Ovary (tissue), 3 donors: Measurements from ENCODE around the gene PLSCR1.

Source experiments
- EP300 ChIP-seq: sonication (generic); formaldehyde crosslinking; IDR thresholded peaks from one replicate; pipeline ENCODE4 v1.6.1; 2017; ENCODE audit warnings: antibody characterized with exemption
- POLR2A ChIP-seq: fragments of 450-650 bp; IDR thresholded peaks from one replicate; pipeline ENCODE4 v1.6.1; 2017; ENCODE audit warnings: antibody characterized with exemption, mild to moderate bottlenecking, moderate library complexity
- TF ChIP-seq, protein P1 (sequence below), 3 donors: fragments of 450-650 bp in 2 of 3; fragments of 200-600 bp in 1 of 3; IDR thresholded peaks; one replicate each; pipeline versions ENCODE4 v1.5.1 to v1.8.0; 2016 to 2022; ENCODE audit warnings: antibody characterized with exemption in 3 of 3, mild to moderate bottlenecking in 1 of 3
- donor health status: DM: no; HTN: no; CAD: no.

DNA sequence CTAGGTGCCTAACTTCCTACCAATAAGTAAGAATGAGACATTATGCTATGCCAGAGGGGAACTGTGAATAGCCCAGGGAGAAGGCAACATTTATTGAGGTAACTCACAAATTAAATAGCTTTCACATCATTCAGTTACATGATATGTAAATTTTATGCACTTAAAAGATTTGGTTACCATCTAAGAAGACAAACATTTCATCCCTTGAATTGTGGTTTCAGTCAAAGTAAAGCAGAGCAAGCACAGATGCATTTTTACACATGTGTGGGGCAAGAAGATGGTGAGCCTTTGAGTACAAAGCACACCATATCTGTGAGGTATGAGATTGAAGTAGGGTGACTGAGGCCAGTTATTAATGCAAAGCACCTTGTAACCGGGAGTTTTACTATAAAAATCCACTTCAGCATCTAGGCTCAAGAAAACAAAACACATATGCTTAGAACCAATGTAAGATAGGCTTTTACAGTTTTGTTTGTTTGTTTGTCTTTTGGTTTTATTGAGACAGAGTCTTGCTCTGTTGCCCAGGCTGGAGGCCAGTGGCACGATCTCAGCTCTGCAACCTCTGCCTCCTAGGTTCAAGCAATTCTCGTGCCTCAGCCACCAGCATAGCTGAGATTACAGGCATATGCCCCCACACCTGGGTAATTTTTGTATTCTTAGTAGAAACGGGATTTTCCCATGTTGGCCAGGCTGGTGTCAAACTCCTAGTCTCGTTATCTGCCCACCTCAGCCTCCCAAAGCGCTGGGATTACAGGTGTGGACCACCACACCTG is 78.5 kb downstream of the PLSCR1 start:
- TF ChIP-seq, protein P1, sequence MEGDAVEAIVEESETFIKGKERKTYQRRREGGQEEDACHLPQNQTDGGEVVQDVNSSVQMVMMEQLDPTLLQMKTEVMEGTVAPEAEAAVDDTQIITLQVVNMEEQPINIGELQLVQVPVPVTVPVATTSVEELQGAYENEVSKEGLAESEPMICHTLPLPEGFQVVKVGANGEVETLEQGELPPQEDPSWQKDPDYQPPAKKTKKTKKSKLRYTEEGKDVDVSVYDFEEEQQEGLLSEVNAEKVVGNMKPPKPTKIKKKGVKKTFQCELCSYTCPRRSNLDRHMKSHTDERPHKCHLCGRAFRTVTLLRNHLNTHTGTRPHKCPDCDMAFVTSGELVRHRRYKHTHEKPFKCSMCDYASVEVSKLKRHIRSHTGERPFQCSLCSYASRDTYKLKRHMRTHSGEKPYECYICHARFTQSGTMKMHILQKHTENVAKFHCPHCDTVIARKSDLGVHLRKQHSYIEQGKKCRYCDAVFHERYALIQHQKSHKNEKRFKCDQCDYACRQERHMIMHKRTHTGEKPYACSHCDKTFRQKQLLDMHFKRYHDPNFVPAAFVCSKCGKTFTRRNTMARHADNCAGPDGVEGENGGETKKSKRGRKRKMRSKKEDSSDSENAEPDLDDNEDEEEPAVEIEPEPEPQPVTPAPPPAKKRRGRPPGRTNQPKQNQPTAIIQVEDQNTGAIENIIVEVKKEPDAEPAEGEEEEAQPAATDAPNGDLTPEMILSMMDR (IDR thresholded peaks at IDR 0.05) = no peak
- TF ChIP-seq POLR2A (no peak), EP300 (no peak)
